Measurements from ENCODE around the gene HMGCR.

GRCh38 chr5:75300084-75300483 lies 36.9 kb upstream of the HMGCR start:
- TF ChIP-seq CTCF (conservative IDR thresholded peaks at IDR 0.05 in 1 of 2, IDR thresholded peaks at IDR 0.05 in 1 of 2; ENCODE audit: extremely low read depth in 1 of 2, insufficient read depth in 1 of 2, low read depth in 1 of 2, low read length in 2 of 2) = no peak
- no peak for TF ChIP-seq EZH2 (IDR thresholded peaks at IDR 0.05; ENCODE audit: borderline replicate concordance, low read length)

All from mammary epithelial cell (primary cell).